Measurements from ENCODE around the gene PECR.

Gene PECR

DNA sequence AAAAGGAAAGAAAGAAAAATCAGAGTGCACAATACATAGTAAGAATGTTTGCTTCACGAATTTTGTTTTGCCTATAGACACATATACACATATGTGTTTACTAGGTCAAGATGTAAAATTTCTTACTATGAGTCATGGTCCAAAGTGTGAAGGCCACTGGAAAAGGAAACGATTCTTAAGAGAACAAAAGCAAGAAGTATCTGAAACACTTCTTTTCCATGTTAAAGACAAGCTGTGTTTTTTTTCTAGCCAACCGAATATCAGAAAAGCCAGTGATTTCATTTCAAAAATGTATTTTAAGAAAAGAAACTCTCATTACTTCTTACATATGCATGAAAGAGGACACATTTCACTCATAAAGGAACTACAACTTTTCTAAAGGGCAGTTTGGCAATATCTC lies 24.9 kb downstream of the PECR start:
- peak overlapping the region; percentile 98 for H3K27ac ChIP-seq (ENCODE audit: low read length)
- H3K9me3 ChIP-seq (ENCODE audit: insufficient read depth, low read length) = no peaks in the 10 kb centered on the region
- H3K27me3 ChIP-seq (ENCODE audit: low read depth, low read length) = no peaks in the 10 kb centered on the region
- no peaks in the 10 kb centered on the region for H3K79me2 ChIP-seq (ENCODE audit: low read length)
- peak overlapping the region; percentile 69 for H3K9ac ChIP-seq (ENCODE audit: low read length)
- H3K4me2 ChIP-seq (ENCODE audit: low read length) = peak overlapping the region; percentile 92
- no peaks in the 10 kb centered on the region for H4K20me1 ChIP-seq (ENCODE audit: insufficient read depth, low read length)
- H3K4me1 ChIP-seq (ENCODE audit: low read length) = peaks cover 39% of the 10 kb centered on the region
- no peak overlapping the region for H2AFZ ChIP-seq (ENCODE audit: low read depth, low read length)
- peak overlapping the region; percentile 69 for H3K4me3 ChIP-seq (ENCODE audit: low read length)
- peaks cover 9% of the 10 kb centered on the region for H3K36me3 ChIP-seq (replicated peaks; ENCODE audit: low read depth, low read length)
- no peak for TF ChIP-seq EZH2phosphoT487 (IDR thresholded peaks at IDR 0.05; ENCODE audit: low read depth)
- TF ChIP-seq, protein P1, sequence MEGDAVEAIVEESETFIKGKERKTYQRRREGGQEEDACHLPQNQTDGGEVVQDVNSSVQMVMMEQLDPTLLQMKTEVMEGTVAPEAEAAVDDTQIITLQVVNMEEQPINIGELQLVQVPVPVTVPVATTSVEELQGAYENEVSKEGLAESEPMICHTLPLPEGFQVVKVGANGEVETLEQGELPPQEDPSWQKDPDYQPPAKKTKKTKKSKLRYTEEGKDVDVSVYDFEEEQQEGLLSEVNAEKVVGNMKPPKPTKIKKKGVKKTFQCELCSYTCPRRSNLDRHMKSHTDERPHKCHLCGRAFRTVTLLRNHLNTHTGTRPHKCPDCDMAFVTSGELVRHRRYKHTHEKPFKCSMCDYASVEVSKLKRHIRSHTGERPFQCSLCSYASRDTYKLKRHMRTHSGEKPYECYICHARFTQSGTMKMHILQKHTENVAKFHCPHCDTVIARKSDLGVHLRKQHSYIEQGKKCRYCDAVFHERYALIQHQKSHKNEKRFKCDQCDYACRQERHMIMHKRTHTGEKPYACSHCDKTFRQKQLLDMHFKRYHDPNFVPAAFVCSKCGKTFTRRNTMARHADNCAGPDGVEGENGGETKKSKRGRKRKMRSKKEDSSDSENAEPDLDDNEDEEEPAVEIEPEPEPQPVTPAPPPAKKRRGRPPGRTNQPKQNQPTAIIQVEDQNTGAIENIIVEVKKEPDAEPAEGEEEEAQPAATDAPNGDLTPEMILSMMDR (IDR thresholded peaks at IDR 0.05; ENCODE audit: low read depth, low read length) = no peak

GRCh38 chr2:216055680-216056079 lies 25.9 kb downstream of the PECR start:
- H3K4me3 ChIP-seq (ENCODE audit: low read length) = no peak overlapping the region
- peaks cover 39% of the 10 kb centered on the region for H3K4me1 ChIP-seq (ENCODE audit: low read length)
- H4K20me1 ChIP-seq (ENCODE audit: insufficient read depth, low read length) = no peaks in the 10 kb centered on the region
- H3K9me3 ChIP-seq (ENCODE audit: insufficient read depth, low read length) = no peaks in the 10 kb centered on the region
- peaks cover 9% of the 10 kb centered on the region for H3K36me3 ChIP-seq (replicated peaks; ENCODE audit: low read depth, low read length)
- H3K79me2 ChIP-seq (ENCODE audit: low read length) = no peaks in the 10 kb centered on the region
- H3K9ac ChIP-seq (ENCODE audit: low read length) = peak overlapping the region; percentile 69; the same call in 1 of the 2 replicates
- TF ChIP-seq, protein P1 (IDR thresholded peaks at IDR 0.05; ENCODE audit: low read depth, low read length) = no peak
- no peak for TF ChIP-seq EZH2phosphoT487 (IDR thresholded peaks at IDR 0.05; ENCODE audit: low read depth)
- H3K27me3 ChIP-seq (ENCODE audit: low read depth, low read length) = no peaks in the 10 kb centered on the region
- peak overlapping the region; percentile 98 for H3K27ac ChIP-seq (ENCODE audit: low read length)
- H2AFZ ChIP-seq (ENCODE audit: low read depth, low read length) = no peak overlapping the region
- H3K4me2 ChIP-seq (ENCODE audit: low read length) = peak overlapping the region; percentile 92

GRCh38 chr2:216052420-216052819 lies 29.2 kb downstream of the PECR start:
- Histone ChIP-seq H2AFZ (ENCODE audit: low read depth, low read length) (no peak overlapping the region), H3K4me1 (ENCODE audit: low read length) (peaks cover 21% of the 10 kb centered on the region), H3K4me2 (ENCODE audit: low read length) (no peak overlapping the region), H3K79me2 (ENCODE audit: low read length) (no peaks in the 10 kb centered on the region), H3K36me3 (replicated peaks; ENCODE audit: low read depth, low read length) (no peaks in the 10 kb centered on the region), H3K27ac (ENCODE audit: low read length) (no peak overlapping the region), H3K9me3 (ENCODE audit: insufficient read depth, low read length) (no peaks in the 10 kb centered on the region), H4K20me1 (ENCODE audit: insufficient read depth, low read length) (no peaks in the 10 kb centered on the region), H3K27me3 (ENCODE audit: low read depth, low read length) (no peaks in the 10 kb centered on the region), H3K4me3 (ENCODE audit: low read length) (no peak overlapping the region), H3K9ac (ENCODE audit: low read length) (no peak overlapping the region)
- TF ChIP-seq, protein P1 (IDR thresholded peaks at IDR 0.05; ENCODE audit: low read depth, low read length) = no peak
- no peak for TF ChIP-seq EZH2phosphoT487 (IDR thresholded peaks at IDR 0.05; ENCODE audit: low read depth)

DNA sequence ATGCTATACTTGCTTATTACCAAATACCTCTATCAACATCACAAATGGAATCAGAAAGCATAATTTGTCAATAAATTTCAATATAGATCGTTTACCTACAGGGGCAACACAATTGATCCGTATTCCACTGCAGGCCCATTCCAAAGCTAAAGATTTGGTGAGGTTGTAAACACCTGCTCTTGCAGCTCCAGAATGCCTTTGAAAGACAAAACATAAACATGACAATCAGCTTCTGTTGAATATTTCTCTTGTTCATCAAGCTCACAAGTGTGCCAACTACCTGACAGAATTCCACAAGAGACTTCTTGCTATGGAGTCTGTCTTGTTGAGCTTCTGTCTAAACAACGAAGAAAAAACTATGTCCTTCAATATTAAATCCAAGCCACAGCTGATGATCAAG lies 30.3 kb downstream of the PECR start:
- no peaks in the 10 kb centered on the region for H3K79me2 ChIP-seq (ENCODE audit: low read length)
- H3K4me3 ChIP-seq (ENCODE audit: low read length) = no peak overlapping the region
- no peak overlapping the region for H3K4me2 ChIP-seq (ENCODE audit: low read length)
- no peaks in the 10 kb centered on the region for H3K9me3 ChIP-seq (ENCODE audit: insufficient read depth, low read length)
- TF ChIP-seq EZH2phosphoT487 (IDR thresholded peaks at IDR 0.05; ENCODE audit: low read depth) = no peak
- TF ChIP-seq, protein P1 (IDR thresholded peaks at IDR 0.05; ENCODE audit: low read depth, low read length) = no peak
- no peaks in the 10 kb centered on the region for H3K36me3 ChIP-seq (replicated peaks; ENCODE audit: low read depth, low read length)
- H3K27me3 ChIP-seq (ENCODE audit: low read depth, low read length) = no peaks in the 10 kb centered on the region
- no peak overlapping the region for H3K27ac ChIP-seq (ENCODE audit: low read length)
- H3K9ac ChIP-seq (ENCODE audit: low read length) = no peak overlapping the region
- no peaks in the 10 kb centered on the region for H4K20me1 ChIP-seq (ENCODE audit: insufficient read depth, low read length)
- peaks cover 11% of the 10 kb centered on the region for H3K4me1 ChIP-seq (ENCODE audit: low read length)
- no peak overlapping the region for H2AFZ ChIP-seq (ENCODE audit: low read depth, low read length)

Measured in OCI-LY3 (cell line).